Fibroblast of the aortic adventitia (primary cell): ENCODE results near the gene ADAMTSL5. TPM values are rescaled to one million over a fixed set of nuclear protein-coding genes. Genes with fewer than 3 reads are reported as not detected.

ENCODE experiments used
- DNase-seq: peaks from one replicate; pipeline ENCODE4 v3.0.0-alpha.2; 2010; ENCODE audit warnings: low read depth
- H3K4me3 ChIP-seq: 2 replicates; pipeline ENCODE4 v1.5.1; 2011; ENCODE audit warnings: low read depth, mild to moderate bottlenecking, control low read depth, low read length, moderate library complexity
- total RNA-seq: library from RNA; depleted of rRNA; stranded (reverse); fragments of >200 nt; gene quantifications from 2 replicates; pipeline ENCODE4 v1.2.3, GENCODE V29; 2012; ENCODE audit warnings: low replicate concordance
- TF ChIP-seq, protein P1 (sequence below): IDR thresholded peaks from 2 replicates; pipeline ENCODE4 v1.5.1; 2011; ENCODE audit warnings: mild to moderate bottlenecking, low read length, control low read depth, inconsistent platforms; ENCODE audit not compliant: insufficient read depth

Gene ADAMTSL5
- total RNA-seq, 1 donor = 4.2 TPM

DNA sequence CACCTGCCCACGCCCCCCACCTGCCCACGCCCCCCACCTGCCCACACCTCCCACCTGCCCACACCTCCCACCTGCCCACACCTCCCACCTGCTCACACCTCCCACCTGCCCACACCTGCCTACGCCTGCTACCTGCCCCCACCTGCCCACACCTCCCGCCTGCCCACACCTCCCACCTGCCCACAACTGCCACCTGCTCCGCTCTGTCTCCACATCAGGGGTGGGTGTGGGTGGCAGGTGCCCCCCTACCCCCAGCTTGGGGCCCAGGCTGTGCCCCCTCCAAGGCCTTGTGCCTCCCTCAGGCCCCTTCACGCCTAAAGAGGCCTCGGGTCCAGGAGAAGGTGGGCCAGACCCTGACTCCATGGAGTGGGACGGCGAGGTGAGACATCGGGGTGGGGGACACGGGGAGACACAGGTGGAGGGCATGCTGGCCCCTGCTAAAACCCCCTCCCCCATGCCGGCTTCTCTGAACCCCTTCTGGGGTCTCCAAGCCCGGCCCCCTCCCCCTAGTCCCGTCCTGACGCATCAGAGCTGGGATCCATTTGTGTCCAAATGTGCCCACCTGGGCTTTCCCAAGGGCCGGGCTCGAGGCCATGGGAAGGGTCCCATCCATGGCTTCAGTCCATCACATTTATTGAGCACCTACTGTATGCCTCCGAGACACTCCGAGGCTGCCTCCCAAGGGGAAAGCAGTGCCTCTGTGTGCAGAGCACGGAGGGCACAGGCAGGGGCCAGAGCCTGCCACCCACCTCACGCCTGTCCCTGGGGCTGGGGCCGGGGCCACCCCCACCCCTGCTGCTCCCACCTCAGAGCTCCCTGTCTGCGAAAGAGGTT, 16.0 kb upstream of the ADAMTSL5 start:
- DNase-seq = no peak

DNA sequence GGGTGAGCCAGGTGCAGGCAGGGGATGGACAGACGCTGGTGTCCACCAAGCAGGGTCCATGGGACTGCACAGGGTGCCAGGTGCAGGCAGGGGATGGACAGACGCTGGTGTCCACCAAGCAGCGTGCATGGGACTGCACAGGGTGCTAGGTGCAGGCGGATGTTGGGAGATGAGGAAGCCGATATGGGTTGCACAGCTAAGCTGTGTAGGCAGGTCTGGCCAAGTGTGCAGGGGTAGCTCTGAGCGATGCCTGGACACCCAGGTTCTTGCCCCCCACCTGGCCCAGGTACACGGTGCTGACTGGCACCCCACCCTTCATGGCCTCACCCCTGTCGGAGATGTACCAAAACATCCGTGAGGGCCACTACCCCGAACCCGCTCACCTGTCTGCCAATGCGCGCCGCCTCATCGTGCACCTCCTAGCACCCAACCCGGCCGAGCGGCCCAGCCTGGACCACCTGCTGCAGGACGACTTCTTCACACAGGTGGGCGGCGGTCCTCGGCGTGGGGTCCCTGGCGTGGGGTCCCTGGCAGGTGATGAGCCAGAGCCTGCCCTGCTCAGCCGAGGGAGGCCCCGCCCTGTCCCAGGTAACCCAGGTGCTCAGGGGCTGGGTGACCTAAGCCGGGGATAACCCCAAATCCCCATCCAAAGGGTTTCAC, 15.0 kb upstream of the ADAMTSL5 start:
- H3K4me3 ChIP-seq = no peak overlapping the region
- DNase-seq = no peak
- TF ChIP-seq, protein P1, sequence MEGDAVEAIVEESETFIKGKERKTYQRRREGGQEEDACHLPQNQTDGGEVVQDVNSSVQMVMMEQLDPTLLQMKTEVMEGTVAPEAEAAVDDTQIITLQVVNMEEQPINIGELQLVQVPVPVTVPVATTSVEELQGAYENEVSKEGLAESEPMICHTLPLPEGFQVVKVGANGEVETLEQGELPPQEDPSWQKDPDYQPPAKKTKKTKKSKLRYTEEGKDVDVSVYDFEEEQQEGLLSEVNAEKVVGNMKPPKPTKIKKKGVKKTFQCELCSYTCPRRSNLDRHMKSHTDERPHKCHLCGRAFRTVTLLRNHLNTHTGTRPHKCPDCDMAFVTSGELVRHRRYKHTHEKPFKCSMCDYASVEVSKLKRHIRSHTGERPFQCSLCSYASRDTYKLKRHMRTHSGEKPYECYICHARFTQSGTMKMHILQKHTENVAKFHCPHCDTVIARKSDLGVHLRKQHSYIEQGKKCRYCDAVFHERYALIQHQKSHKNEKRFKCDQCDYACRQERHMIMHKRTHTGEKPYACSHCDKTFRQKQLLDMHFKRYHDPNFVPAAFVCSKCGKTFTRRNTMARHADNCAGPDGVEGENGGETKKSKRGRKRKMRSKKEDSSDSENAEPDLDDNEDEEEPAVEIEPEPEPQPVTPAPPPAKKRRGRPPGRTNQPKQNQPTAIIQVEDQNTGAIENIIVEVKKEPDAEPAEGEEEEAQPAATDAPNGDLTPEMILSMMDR = no peak

More for the DNA sequence above, 16.0 kb upstream of the ADAMTSL5 start:
- no peak overlapping the region for H3K4me3 ChIP-seq
- TF ChIP-seq, protein P1 = no peak

- no peak for DNase-seq
- TF ChIP-seq, protein P1 = no peak
Observed at GRCh38 chr19:1526979-1527649, 14.3 kb upstream of the ADAMTSL5 start.

GRCh38 chr19:1526066-1526778, 13.4 kb upstream of the ADAMTSL5 start:
- TF ChIP-seq, protein P1 = no peak
- no peak for DNase-seq
- H3K4me3 ChIP-seq = no peak overlapping the region

More at GRCh38 chr19:1526979-1527649, 14.3 kb upstream of the ADAMTSL5 start:
- H3K4me3 ChIP-seq = no peak overlapping the region

DNA sequence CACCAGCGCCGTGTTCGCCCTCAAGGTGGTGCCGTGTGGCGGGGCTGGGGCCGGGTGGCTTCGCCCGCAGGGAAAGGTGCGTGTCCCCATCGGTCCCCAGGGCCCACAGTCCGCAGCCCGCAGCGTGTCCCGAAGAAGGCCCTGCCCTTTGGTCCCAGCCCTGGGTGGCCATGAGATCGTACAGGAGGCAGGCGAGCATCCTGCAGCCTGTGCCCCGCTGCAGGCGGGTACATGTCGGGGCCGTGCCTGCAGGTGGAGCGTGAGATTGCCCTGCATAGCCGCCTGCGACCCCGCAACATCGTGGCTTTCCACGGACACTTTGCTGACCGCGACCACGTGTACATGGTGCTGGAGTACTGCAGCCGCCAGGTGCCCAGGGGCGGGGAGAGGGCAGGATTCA, 12.5 kb upstream of the ADAMTSL5 start:
- TF ChIP-seq, protein P1 = no peak
- no peak for DNase-seq
- no peak overlapping the region for H3K4me3 ChIP-seq

- no peak overlapping the region for H3K4me3 ChIP-seq
- DNase-seq = no peak
- TF ChIP-seq, protein P1 = no peak
Observed at GRCh38 chr19:1524972-1525325, 12.1 kb upstream of the ADAMTSL5 start.
